Measurements from ENCODE around the gene KRABD2.

The KRABD2 gene

GRCh38 chr17:8360260-8360659 lies 16.2 kb downstream of the KRABD2 start:
- no peak overlapping the region for H3K4me3 ChIP-seq
- intact Hi-C loops (cut with DNase I; ENCODE audit: low total_unique reads), result no loop called here
- H3K36me3 ChIP-seq, result no peaks in the 10 kb centered on the region
- H3K4me1 ChIP-seq, result no peaks in the 10 kb centered on the region
- H3K9me3 ChIP-seq, result no peaks in the 10 kb centered on the region
- peak overlapping the region; percentile 64 to 68 for H3K27ac ChIP-seq
- TF ChIP-seq POLR2A (IDR thresholded peaks at IDR 0.05), result no peak
- TF ChIP-seq, protein P1, sequence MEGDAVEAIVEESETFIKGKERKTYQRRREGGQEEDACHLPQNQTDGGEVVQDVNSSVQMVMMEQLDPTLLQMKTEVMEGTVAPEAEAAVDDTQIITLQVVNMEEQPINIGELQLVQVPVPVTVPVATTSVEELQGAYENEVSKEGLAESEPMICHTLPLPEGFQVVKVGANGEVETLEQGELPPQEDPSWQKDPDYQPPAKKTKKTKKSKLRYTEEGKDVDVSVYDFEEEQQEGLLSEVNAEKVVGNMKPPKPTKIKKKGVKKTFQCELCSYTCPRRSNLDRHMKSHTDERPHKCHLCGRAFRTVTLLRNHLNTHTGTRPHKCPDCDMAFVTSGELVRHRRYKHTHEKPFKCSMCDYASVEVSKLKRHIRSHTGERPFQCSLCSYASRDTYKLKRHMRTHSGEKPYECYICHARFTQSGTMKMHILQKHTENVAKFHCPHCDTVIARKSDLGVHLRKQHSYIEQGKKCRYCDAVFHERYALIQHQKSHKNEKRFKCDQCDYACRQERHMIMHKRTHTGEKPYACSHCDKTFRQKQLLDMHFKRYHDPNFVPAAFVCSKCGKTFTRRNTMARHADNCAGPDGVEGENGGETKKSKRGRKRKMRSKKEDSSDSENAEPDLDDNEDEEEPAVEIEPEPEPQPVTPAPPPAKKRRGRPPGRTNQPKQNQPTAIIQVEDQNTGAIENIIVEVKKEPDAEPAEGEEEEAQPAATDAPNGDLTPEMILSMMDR (IDR thresholded peaks at IDR 0.05), result no peak
- no peaks in the 10 kb centered on the region for H3K27me3 ChIP-seq
- no peak for DNase-seq

DNA sequence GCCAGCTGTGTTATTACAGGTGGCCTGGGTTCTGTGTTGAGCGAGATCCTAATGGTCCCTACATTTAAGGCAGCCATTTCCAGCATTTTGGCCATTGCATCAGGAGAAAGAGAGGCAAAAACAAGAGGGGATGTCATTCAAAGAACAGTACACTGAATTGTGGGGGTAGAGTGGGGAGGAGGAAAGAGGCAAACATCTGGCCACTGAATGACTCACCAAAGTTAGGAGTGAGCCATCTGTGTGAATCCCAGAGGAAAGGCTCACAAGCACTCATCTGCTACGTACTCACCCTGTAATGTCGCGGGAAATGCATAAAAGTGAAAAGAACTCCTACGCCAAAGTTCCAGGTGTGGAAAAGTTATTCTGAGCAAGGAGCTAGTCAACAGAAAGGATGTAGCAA lies 16.7 kb downstream of the KRABD2 start:
- H3K36me3 ChIP-seq, result no peaks in the 10 kb centered on the region
- intact Hi-C loops (cut with DNase I; ENCODE audit: low total_unique reads), result no loop called here
- H3K4me1 ChIP-seq, result no peaks in the 10 kb centered on the region
- no peaks in the 10 kb centered on the region for H3K27me3 ChIP-seq
- H3K4me3 ChIP-seq, result no peak overlapping the region
- H3K9me3 ChIP-seq, result no peaks in the 10 kb centered on the region
- TF ChIP-seq, protein P1 (IDR thresholded peaks at IDR 0.05), result no peak
- TF ChIP-seq POLR2A (IDR thresholded peaks at IDR 0.05), result no peak
- DNase-seq, result peak in 1 of 2 donors; percentile 58
- H3K27ac ChIP-seq, result peak overlapping the region; percentile 64 to 68

DNA sequence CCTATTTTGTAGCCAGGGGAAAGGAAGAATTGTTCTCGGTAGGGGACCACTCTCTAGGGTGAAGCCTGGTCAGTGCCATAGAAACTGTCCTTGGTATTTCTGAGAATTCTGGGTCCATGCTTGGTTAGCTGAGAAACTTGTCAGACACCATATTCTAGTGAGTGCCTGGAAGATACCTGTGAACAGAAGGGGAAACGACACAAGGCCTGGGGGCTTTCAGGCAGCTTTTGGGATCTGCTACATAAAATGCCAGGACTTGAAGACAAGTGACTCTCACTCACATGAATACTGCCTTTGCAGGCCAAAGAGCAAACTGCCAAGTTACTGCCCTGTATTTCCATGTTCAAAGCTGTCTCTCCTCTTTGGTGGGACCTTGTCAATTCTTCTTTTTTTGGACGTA lies 18.6 kb downstream of the KRABD2 start:
- Histone ChIP-seq H3K9me3 (no peaks in the 10 kb centered on the region), H3K27ac (no peak overlapping the region), H3K36me3 (no peaks in the 10 kb centered on the region), H3K27me3 (no peaks in the 10 kb centered on the region), H3K4me3 (no peak overlapping the region), H3K4me1 (no peaks in the 10 kb centered on the region)
- intact Hi-C loops (cut with DNase I; ENCODE audit: low total_unique reads), result no loop called here
- TF ChIP-seq POLR2A (IDR thresholded peaks at IDR 0.05), result no peak
- TF ChIP-seq, protein P1 (IDR thresholded peaks at IDR 0.05), result no peak
- DNase-seq, result no peak

DNA sequence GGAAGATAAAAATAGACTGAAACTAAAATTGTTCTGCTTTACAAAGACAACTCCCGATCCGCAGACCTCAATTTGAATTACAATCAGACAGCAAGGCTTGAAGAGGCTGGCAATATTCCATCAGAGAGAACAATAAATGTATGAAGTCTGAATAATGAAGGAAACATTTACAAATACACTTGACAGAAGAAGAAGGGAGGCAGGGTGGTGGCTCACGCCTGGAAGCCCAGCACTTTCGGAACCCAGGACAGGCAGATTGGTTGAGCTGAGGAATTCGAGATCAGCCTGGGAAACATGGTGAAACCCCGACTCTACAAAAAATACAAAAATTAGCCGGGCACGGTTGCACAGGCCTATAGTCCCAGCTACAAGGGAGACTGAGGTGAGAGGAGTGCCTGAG lies 22.3 kb downstream of the KRABD2 start:
- H3K9me3 ChIP-seq, result no peaks in the 10 kb centered on the region
- H3K36me3 ChIP-seq, result no peaks in the 10 kb centered on the region
- TF ChIP-seq, protein P1 (IDR thresholded peaks at IDR 0.05), result no peak
- TF ChIP-seq POLR2A (IDR thresholded peaks at IDR 0.05), result no peak
- no peak for DNase-seq
- no peak overlapping the region for H3K27ac ChIP-seq
- no peaks in the 10 kb centered on the region for H3K27me3 ChIP-seq
- H3K4me3 ChIP-seq, result no peak overlapping the region
- H3K4me1 ChIP-seq, result no peaks in the 10 kb centered on the region
- intact Hi-C loops (cut with DNase I; ENCODE audit: low total_unique reads), result no loop called here

DNA sequence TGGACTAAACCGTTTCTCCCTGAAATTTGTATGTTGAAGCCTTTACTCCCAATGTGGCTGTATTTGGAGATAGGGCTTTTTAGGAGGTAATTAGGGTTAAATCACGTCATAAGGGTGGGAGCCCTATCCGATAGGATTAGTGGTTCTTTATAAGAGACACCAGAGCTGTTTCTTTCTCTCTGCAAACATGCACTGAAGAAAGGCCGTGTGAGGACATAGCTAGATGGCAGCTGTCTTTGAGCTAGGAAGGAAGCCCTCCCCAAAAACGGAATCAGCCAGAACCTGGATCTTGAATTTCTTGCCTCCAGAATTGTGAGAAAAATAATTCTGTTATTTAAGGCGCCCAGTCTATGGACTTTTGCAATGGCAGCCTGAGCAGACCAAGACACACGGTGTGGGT lies 22.8 kb downstream of the KRABD2 start:
- TF ChIP-seq, protein P1 (IDR thresholded peaks at IDR 0.05), result no peak
- TF ChIP-seq POLR2A (IDR thresholded peaks at IDR 0.05), result no peak
- no peak overlapping the region for H3K4me3 ChIP-seq
- intact Hi-C loops (cut with DNase I; ENCODE audit: low total_unique reads), result no loop called here
- no peaks in the 10 kb centered on the region for H3K4me1 ChIP-seq
- no peaks in the 10 kb centered on the region for H3K9me3 ChIP-seq
- H3K27ac ChIP-seq, result no peak overlapping the region
- DNase-seq, result no peak
- no peaks in the 10 kb centered on the region for H3K36me3 ChIP-seq
- no peaks in the 10 kb centered on the region for H3K27me3 ChIP-seq

Measured in uterus (tissue), 3 donors.